ENCODE measurements around the gene ROBO3.

The ROBO3 gene, protein sequence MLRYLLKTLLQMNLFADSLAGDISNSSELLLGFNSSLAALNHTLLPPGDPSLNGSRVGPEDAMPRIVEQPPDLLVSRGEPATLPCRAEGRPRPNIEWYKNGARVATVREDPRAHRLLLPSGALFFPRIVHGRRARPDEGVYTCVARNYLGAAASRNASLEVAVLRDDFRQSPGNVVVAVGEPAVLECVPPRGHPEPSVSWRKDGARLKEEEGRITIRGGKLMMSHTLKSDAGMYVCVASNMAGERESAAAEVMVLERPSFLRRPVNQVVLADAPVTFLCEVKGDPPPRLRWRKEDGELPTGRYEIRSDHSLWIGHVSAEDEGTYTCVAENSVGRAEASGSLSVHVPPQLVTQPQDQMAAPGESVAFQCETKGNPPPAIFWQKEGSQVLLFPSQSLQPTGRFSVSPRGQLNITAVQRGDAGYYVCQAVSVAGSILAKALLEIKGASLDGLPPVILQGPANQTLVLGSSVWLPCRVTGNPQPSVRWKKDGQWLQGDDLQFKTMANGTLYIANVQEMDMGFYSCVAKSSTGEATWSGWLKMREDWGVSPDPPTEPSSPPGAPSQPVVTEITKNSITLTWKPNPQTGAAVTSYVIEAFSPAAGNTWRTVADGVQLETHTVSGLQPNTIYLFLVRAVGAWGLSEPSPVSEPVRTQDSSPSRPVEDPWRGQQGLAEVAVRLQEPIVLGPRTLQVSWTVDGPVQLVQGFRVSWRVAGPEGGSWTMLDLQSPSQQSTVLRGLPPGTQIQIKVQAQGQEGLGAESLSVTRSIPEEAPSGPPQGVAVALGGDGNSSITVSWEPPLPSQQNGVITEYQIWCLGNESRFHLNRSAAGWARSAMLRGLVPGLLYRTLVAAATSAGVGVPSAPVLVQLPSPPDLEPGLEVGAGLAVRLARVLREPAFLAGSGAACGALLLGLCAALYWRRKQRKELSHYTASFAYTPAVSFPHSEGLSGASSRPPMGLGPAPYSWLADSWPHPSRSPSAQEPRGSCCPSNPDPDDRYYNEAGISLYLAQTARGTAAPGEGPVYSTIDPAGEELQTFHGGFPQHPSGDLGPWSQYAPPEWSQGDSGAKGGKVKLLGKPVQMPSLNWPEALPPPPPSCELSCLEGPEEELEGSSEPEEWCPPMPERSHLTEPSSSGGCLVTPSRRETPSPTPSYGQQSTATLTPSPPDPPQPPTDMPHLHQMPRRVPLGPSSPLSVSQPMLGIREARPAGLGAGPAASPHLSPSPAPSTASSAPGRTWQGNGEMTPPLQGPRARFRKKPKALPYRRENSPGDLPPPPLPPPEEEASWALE (N-terminal part only)

DNA sequence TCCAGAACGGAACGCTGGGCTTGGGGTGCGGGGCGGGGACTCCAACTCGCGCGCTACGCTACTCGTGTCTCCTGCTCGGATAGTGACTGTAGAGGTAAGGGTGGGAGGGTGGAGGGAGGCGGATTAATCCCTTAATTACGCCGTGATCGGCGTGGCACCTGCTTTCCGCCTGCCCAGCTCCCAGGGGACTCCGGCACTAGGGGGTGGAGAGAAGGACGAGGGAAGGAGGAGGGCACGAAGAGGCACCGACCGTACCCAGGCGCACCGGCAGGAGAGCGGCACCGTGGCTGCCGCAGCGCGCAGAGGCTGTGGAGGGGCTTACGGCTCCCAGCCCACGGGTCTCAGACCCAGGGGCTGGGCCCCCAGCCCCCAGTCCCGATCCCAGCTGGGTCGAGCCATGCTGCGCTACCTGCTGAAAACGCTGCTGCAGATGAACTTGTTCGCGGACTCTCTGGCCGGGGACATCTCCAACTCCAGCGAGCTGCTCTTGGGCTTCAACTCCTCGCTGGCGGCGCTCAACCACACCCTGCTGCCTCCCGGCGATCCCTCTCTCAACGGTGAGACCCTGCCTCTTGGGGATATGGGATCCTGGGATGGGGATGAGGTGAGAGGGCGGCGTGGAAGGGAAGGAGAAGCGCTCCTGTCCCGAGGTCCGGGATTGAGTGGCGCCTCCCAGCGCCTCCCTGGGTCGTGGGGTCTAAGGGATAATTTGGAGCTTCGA lies at the start of gene ROBO3:
Gene ROBO3 (plus strand): TSS at position 252 of the 721 bp plus-strand sequence. CDS start 146 bp downstream, at position 398.
- DNase-seq (ENCODE audit: low spot score in 2 of 2) (no peak), ATAC-seq (replicated peaks; ENCODE audit: extremely low read depth, poor library complexity, severe bottlenecking) (no peak)
- no peaks in the 10 kb centered on the region for H3K9me3 Mint-ChIP-seq
- H3K27ac Mint-ChIP-seq (ENCODE audit: low read depth): no peak within 1 kb of the TSS
- peaks cover 38% of the 10 kb centered on the region for H3K4me1 Mint-ChIP-seq
- H3K4me3 Mint-ChIP-seq: no peak within 1 kb of the TSS
- peaks cover 92% of the 10 kb centered on the region for H3K27me3 Mint-ChIP-seq
- H3K36me3 Mint-ChIP-seq (ENCODE audit: insufficient read depth): peaks cover 5% of the 10 kb centered on the region

DNA sequence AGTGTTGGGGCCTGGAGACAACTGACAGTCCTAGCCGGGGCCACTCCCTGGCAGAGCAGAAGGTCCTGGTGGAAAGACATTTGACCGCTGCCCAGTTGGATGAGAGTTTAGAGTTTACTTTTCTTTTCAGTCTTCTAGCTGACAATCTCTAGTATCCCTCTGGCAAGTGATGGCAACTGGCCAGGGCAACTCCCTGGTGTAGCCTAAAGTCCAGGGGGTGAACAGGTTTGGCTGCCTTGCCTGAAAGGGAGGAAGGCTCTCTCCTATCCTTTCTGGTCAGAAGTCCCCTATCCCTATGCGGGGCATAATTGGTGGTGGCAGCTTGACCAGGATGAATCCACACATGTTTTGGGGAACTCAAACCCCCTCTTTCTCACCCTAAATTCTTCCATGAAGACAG lies 48.2 kb upstream of the ROBO3 start:
- ATAC-seq (replicated peaks; ENCODE audit: extremely low read depth, poor library complexity, severe bottlenecking): no peak
- no peaks in the 10 kb centered on the region for H3K36me3 Mint-ChIP-seq (ENCODE audit: insufficient read depth)
- H3K4me3 Mint-ChIP-seq: no peak overlapping the region
- no peak overlapping the region for H3K27ac Mint-ChIP-seq (ENCODE audit: low read depth)
- H3K27me3 Mint-ChIP-seq: peaks cover 76% of the 10 kb centered on the region
- no peaks in the 10 kb centered on the region for H3K4me1 Mint-ChIP-seq
- no peaks in the 10 kb centered on the region for H3K9me3 Mint-ChIP-seq
- no peak for DNase-seq (ENCODE audit: low spot score in 2 of 2)

DNA sequence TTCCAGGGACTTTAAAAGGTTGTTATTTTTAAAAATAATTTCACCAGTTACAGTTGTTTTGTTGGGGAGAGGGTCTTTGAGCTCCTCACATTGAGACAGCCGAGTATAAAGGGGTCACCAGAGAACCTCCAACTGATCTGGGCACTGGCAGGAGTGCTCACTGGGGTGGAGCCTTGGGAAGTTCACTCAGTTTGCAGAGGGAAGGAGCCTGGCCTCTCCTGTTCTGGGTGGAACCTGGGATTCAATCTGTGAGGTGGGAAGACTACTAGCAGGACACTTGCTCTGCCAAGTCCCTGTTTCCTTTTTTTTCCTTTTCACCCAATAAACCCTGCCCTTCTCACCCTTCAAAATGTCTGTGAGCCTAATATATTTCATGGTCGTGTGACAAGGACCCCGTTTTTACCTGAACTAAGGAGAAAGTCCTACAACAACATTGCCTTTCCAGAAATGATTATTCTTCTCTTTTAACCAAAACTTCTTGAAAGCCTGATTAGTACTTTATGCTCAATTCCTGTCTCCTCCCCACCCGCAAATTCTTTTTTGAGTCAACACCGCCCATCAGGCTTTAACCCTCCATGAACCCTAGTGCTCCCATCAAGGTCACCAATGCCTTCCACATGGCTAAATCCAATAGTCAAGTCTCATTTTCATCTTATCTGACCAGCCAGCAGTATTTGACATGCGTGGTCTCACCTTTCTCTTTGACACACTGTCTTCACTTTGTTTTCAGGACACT lies 43.1 kb upstream of the ROBO3 start:
- ATAC-seq (replicated peaks; ENCODE audit: extremely low read depth, poor library complexity, severe bottlenecking): no peak
- H3K27me3 Mint-ChIP-seq: peaks cover 79% of the 10 kb centered on the region
- no peaks in the 10 kb centered on the region for H3K9me3 Mint-ChIP-seq
- H3K27ac Mint-ChIP-seq (ENCODE audit: low read depth): no peak overlapping the region
- no peaks in the 10 kb centered on the region for H3K4me1 Mint-ChIP-seq
- H3K36me3 Mint-ChIP-seq (ENCODE audit: insufficient read depth): no peaks in the 10 kb centered on the region
- no peak overlapping the region for H3K4me3 Mint-ChIP-seq
- DNase-seq (ENCODE audit: low spot score in 2 of 2): no peak

DNA sequence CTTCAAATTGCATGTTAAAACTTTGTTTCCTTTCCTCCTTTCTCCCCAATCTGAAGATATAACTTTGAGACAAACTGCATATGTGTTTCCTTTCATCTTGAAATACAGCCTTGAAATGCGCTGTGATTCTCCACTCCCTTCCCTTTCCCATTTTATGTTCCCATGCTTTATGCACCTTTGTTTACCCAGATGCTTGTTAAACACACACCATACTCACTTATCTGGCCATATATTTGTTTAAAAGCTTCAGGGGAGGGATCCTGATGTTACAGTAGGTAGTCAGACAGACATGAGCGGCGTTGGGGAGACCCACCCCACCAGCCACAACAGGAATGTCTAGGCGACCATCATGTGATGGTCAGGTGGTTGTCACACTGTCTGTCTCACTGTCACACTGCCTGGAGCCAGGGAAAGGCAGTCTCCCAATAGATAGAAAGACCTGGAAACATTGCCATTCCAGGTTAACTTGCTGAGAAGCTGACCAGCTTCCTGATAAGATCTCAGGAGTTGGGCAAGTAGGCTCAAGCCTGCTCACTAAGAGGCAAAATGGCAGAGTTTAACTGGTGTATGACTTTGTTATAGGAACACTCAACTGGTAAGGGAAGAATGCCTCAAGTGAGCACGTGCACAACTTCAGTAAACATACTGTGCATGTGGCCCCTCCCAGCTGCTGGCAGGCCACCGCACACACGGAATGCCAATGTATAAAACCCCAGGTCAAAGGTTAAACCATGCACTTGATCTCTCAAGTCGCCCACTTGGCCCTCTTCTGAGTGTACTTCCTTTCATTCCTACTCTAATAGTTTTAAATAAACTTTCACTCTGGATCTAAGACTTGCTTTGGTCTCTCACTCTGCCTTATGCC lies 41.5 kb upstream of the ROBO3 start:
- Mint-ChIP-seq H3K9me3 (no peaks in the 10 kb centered on the region), H3K27ac (ENCODE audit: low read depth) (no peak overlapping the region), H3K4me3 (no peak overlapping the region), H3K27me3 (peaks cover 68% of the 10 kb centered on the region), H3K36me3 (ENCODE audit: insufficient read depth) (no peaks in the 10 kb centered on the region), H3K4me1 (no peaks in the 10 kb centered on the region)
- ATAC-seq (replicated peaks; ENCODE audit: extremely low read depth, poor library complexity, severe bottlenecking) (no peak), DNase-seq (ENCODE audit: low spot score in 2 of 2) (no peak)

DNA sequence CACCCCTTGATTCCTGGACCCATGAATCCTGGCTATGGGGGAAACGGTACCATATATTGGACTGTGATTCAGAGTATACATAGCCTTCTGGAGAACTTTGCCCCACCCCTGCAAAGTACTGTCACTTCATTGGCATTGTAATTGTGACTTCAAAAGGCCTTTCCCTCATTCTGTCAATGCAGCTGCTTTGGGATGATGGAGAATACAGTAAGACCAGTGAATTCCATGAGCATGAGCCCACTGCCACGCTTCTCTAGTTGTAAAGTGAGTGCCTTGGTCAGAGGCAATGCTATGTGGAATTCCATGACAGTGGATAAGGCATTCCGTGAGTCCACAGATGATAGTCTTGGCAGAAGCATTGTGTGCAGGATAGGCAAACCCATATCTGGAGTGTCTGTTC lies 39.4 kb upstream of the ROBO3 start:
- ATAC-seq (replicated peaks; ENCODE audit: extremely low read depth, poor library complexity, severe bottlenecking) (no peak), DNase-seq (ENCODE audit: low spot score in 2 of 2) (no peak)
- Mint-ChIP-seq H3K4me3 (no peak overlapping the region), H3K27me3 (peaks cover 48% of the 10 kb centered on the region), H3K36me3 (ENCODE audit: insufficient read depth) (no peaks in the 10 kb centered on the region), H3K4me1 (no peaks in the 10 kb centered on the region), H3K9me3 (no peaks in the 10 kb centered on the region), H3K27ac (ENCODE audit: low read depth) (no peak overlapping the region)

DNA sequence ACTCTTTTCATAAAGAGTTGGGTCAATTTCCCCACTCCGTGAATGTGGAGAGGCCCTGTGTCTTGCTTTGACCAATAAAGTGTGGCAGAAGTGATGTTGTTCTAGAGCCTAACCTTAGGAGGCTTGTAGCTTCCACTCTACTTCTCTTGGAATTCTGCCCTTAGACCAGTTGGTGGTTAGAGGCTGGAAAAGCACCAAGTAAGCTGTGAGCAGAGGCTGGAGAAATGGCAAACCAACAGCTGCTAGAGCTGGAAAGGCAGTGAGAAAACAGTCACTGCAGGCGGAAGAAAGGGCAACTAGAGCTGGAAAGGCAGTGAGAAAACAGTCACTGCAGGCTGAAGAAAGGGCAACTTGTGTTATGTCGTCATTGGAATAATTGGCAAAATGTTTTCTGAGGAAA lies 35.2 kb upstream of the ROBO3 start:
- H3K27me3 Mint-ChIP-seq: peaks cover 48% of the 10 kb centered on the region

DNA sequence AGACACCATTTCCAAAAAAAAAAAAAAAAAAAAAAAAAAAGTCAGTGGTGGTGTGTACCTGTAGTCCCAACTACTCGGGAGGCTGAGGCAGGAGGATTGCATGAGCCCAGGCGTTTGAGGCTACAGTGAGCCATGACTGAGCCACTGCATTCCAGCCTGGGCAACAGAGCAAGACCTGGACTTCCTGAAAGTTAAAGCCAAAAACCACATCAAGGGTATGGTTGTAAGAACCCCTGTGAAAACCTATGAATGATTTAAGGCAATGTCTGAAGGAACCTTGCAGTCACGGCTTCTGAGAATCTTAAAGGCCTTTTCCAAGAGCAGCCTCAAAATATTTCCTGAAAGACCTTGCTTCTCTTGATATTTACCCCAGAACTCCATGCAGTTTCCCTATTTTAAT lies 34.5 kb upstream of the ROBO3 start:
- H3K4me3 Mint-ChIP-seq: no peak overlapping the region
- H3K27me3 Mint-ChIP-seq: peaks cover 48% of the 10 kb centered on the region
- ATAC-seq (replicated peaks; ENCODE audit: extremely low read depth, poor library complexity, severe bottlenecking) (no peak), DNase-seq (ENCODE audit: low spot score in 2 of 2) (no peak)
- no peaks in the 10 kb centered on the region for H3K36me3 Mint-ChIP-seq (ENCODE audit: insufficient read depth)
- no peak overlapping the region for H3K27ac Mint-ChIP-seq (ENCODE audit: low read depth)
- H3K9me3 Mint-ChIP-seq: no peaks in the 10 kb centered on the region
- H3K4me1 Mint-ChIP-seq: no peaks in the 10 kb centered on the region

More for the DNA sequence above, 35.2 kb upstream of the ROBO3 start:
- Mint-ChIP-seq H3K9me3 (no peaks in the 10 kb centered on the region), H3K36me3 (ENCODE audit: insufficient read depth) (no peaks in the 10 kb centered on the region), H3K4me3 (no peak overlapping the region), H3K27ac (ENCODE audit: low read depth) (no peak overlapping the region), H3K4me1 (no peaks in the 10 kb centered on the region)
- DNase-seq (ENCODE audit: low spot score in 2 of 2): no peak
- no peak for ATAC-seq (replicated peaks; ENCODE audit: extremely low read depth, poor library complexity, severe bottlenecking)

DNA sequence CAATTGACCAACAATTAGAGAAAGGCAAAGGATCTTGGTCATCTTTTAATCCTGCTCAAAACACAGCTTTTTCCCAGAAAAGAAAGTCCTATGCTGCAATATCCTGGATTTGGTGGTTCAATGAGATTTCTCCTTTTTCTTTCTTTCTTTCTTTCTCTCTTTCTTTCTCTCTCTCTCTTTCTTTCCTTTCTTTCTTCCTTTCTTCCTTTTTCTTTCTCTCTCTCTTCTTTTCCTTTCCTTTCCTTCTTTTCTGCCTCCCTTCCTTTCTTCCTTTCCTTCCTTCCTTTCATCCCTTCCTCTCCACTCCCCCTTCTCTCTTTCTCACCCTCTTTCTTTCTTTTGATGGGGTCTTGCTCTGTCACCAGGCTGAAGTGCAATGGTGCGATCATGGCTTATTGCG lies 33.3 kb upstream of the ROBO3 start:
- Mint-ChIP-seq H3K27ac (ENCODE audit: low read depth) (no peak overlapping the region), H3K4me1 (peaks cover 6% of the 10 kb centered on the region), H3K9me3 (no peaks in the 10 kb centered on the region), H3K36me3 (ENCODE audit: insufficient read depth) (peaks cover 2% of the 10 kb centered on the region), H3K4me3 (no peak overlapping the region), H3K27me3 (peaks cover 38% of the 10 kb centered on the region)
- DNase-seq (ENCODE audit: low spot score in 2 of 2): no peak
- no peak for ATAC-seq (replicated peaks; ENCODE audit: extremely low read depth, poor library complexity, severe bottlenecking)

DNA sequence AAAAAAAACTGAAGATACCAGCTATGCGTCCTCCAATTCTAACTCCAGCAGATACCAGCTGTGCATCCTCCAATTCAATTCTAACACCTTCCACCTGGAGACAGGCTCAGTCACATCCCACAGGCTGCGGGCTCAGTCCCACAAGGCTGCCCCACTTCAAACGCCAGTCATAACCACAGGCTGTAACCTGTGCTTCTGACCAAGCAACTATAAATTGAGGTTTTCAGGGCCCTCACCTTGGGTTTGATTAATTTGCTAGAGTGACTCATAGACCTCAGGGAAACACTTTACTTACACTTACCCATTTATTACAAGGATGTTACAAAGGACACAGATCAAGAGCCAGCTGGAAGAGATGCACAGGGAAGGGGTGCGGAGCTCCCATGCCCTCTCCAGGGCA lies 32.7 kb upstream of the ROBO3 start:
- Mint-ChIP-seq H3K27me3 (peaks cover 36% of the 10 kb centered on the region), H3K9me3 (no peaks in the 10 kb centered on the region), H3K27ac (ENCODE audit: low read depth) (no peak overlapping the region), H3K4me3 (no peak overlapping the region), H3K4me1 (peaks cover 6% of the 10 kb centered on the region), H3K36me3 (ENCODE audit: insufficient read depth) (peaks cover 2% of the 10 kb centered on the region)
- no peak for ATAC-seq (replicated peaks; ENCODE audit: extremely low read depth, poor library complexity, severe bottlenecking)
- no peak for DNase-seq (ENCODE audit: low spot score in 2 of 2)

DNA sequence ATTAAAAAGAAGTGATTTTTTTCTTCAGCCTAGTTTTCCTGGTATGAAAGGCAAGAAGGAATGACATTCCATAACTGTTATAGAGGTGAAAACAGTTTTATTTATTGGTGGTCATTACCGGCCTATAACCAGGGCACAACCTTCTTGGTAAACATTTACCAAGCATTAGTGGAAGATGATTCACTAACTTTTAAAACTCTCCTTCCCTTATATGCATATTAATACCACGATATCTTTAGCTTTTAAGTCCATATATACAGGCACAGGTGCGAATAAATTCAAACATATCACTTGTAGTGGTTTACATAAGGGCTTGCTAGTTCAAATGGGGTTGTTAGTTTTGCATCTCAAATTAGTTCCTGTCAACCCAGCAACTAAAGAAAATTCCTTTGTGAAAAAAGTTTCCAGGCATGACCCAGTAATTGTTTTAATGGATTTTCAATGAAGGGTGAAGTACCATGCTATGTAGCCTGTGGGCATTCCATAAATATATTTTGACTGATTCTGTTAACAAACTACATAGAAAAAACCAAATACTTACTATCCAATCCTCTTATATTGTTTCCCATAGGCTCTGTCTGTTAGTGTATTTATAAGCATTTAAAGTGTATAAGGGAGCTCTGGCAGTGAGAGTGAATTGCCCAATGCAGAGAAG lies 30.6 kb upstream of the ROBO3 start:
- H3K4me1 Mint-ChIP-seq: peaks cover 6% of the 10 kb centered on the region
- peaks cover 2% of the 10 kb centered on the region for H3K36me3 Mint-ChIP-seq (ENCODE audit: insufficient read depth)
- H3K27me3 Mint-ChIP-seq: peaks cover 53% of the 10 kb centered on the region
- DNase-seq (ENCODE audit: low spot score in 2 of 2) (no peak), ATAC-seq (replicated peaks; ENCODE audit: extremely low read depth, poor library complexity, severe bottlenecking) (no peak)
- H3K9me3 Mint-ChIP-seq: no peaks in the 10 kb centered on the region
- no peak overlapping the region for H3K27ac Mint-ChIP-seq (ENCODE audit: low read depth)
- no peak overlapping the region for H3K4me3 Mint-ChIP-seq
